Measurements from ENCODE around the gene ASIC2.
"Not testable (repeated sequence)": the region's sequence is repeated elsewhere in the genome, so short reads cannot be mapped to it uniquely, and the experiment has no call there.

The ASIC2 gene

DNA sequence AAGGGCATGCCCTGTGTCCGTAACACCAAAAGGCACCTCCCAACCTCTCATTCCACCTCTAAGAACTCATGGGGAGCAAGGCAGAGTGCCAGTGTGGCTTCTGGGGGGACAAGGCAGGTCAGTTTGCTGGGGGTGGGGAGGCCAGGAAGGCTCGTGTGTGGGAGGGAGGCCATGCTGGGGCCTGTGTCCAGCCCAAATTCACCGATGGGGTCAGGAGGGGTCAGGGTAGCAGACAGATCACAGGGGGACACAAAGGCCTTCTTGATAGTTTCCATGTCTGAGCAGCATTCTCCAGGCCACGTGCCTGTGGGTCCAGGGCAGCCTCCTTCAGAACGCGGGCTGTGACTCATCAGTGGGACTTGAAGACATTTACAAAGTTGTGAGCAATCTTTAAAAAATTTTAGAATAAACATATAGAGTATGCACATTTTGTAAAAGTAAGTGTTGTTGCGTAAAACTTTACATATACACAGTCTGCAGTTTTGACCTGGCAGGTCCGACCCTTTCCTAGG, 280.5 kb downstream of the ASIC2 start:
- Mint-ChIP-seq H3K9me3 (no peaks in the 10 kb centered on the region), H3K36me3 (ENCODE audit: low read depth) (no peaks in the 10 kb centered on the region), H3K27ac (no peak overlapping the region)

DNA sequence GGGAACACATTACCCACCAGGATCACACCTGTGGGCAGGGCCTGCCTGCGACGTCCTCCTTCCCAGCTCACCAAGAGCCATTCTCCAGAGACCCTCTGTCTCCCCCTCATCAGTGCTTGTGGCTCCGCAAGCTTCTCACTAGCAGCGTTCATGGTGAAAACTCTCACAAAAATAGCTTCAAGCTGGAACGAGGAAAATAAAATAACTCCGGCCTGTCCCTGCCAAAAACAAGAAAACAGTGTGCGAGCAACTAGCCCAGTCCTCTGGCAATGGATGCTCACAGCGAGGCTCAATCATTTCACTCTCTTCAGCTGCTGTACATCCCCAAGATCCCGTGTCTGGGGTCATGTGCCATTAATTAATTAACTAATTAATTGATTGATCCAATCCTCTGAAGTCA, 283.5 kb downstream of the ASIC2 start:
- no peaks in the 10 kb centered on the region for H3K9me3 Mint-ChIP-seq

More for the DNA sequence above, 280.5 kb downstream of the ASIC2 start:
- Mint-ChIP-seq H3K4me3 (no peak overlapping the region), H3K4me1 (ENCODE audit: low read depth) (no peaks in the 10 kb centered on the region), H3K27me3 (peaks cover 2% of the 10 kb centered on the region)
- no peak for DNase-seq

GRCh38 chr17:33007186-33007585, 285.9 kb downstream of the ASIC2 start:
- no peaks in the 10 kb centered on the region for H3K9me3 Mint-ChIP-seq
- H3K27me3 Mint-ChIP-seq, result peaks cover 4% of the 10 kb centered on the region
- H3K4me3 Mint-ChIP-seq, result no peak overlapping the region
- no peaks in the 10 kb centered on the region for H3K4me1 Mint-ChIP-seq (ENCODE audit: low read depth)
- H3K27ac Mint-ChIP-seq, result no peak overlapping the region
- DNase-seq, result no peak
- no peaks in the 10 kb centered on the region for H3K36me3 Mint-ChIP-seq (ENCODE audit: low read depth)

More for the DNA sequence above, 283.5 kb downstream of the ASIC2 start:
- no peaks in the 10 kb centered on the region for H3K4me1 Mint-ChIP-seq (ENCODE audit: low read depth)
- H3K27ac Mint-ChIP-seq, result no peak overlapping the region
- no peaks in the 10 kb centered on the region for H3K27me3 Mint-ChIP-seq
- no peak for DNase-seq
- H3K4me3 Mint-ChIP-seq, result no peak overlapping the region
- H3K36me3 Mint-ChIP-seq (ENCODE audit: low read depth), result no peaks in the 10 kb centered on the region

- H3K4me3 Mint-ChIP-seq, result no peak overlapping the region
These were observed 290.8 kb downstream of the ASIC2 start for GRCh38 chr17:33002246-33002645.

GRCh38 chr17:32998887-32999228, 294.2 kb downstream of the ASIC2 start:
- no peak overlapping the region for H3K27ac Mint-ChIP-seq
- no peak for DNase-seq
- H3K4me3 Mint-ChIP-seq, result no peak overlapping the region
- no peaks in the 10 kb centered on the region for H3K36me3 Mint-ChIP-seq (ENCODE audit: low read depth)
- peaks cover 31% of the 10 kb centered on the region for H3K27me3 Mint-ChIP-seq
- no peaks in the 10 kb centered on the region for H3K9me3 Mint-ChIP-seq
- H3K4me1 Mint-ChIP-seq (ENCODE audit: low read depth), result peaks cover 5% of the 10 kb centered on the region

More at GRCh38 chr17:33002246-33002645, 290.8 kb downstream of the ASIC2 start:
- H3K27ac Mint-ChIP-seq, result no peak overlapping the region
- no peaks in the 10 kb centered on the region for H3K36me3 Mint-ChIP-seq (ENCODE audit: low read depth)
- peaks cover 5% of the 10 kb centered on the region for H3K4me1 Mint-ChIP-seq (ENCODE audit: low read depth)
- DNase-seq, result no peak
- no peaks in the 10 kb centered on the region for H3K9me3 Mint-ChIP-seq
- H3K27me3 Mint-ChIP-seq, result peaks cover 27% of the 10 kb centered on the region

DNA sequence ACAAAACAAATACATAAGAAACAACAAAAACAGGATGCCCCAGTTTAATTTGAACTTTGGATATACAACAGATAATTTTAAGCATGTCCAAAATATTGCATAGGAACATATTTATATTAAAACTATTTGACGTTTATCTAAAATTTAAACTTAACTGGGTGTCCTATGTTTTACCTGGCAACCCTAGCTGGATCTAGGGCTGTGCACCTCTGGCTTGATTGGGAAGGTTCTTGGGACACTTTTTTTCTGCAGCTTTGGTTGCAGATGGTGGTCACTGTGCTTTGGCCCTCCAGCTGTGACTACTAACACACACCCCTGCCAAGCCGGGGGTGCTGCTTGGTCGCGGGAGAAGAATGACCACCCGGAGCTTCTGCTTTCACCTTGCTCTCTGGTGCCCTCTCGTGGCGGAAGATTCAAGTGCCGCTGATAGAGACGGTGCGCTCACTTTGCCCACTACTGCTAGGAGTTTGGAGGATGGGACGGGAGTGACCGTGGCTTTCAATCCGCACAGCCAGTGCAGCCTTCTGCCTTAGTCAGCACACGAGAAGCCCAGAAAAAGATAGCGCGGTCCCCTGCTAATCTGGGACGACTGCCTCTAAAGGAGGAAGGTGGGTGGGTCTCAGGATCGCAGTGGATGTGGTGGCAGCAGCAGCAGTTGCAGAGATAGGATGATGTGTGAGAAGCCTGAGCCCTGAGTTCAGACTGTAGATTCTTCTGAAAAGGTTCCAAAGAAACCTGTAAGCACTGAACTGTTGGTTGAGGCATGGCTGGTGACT, 294.8 kb downstream of the ASIC2 start:
- Mint-ChIP-seq H3K27ac (no peak overlapping the region), H3K4me1 (ENCODE audit: low read depth) (peaks cover 5% of the 10 kb centered on the region), H3K9me3 (no peaks in the 10 kb centered on the region), H3K4me3 (no peak overlapping the region), H3K36me3 (ENCODE audit: low read depth) (no peaks in the 10 kb centered on the region), H3K27me3 (peaks cover 31% of the 10 kb centered on the region)
- DNase-seq, result peak; percentile 81

- peaks cover 40% of the 10 kb centered on the region for H3K27me3 Mint-ChIP-seq
- peaks cover 5% of the 10 kb centered on the region for H3K4me1 Mint-ChIP-seq (ENCODE audit: low read depth)
- H3K36me3 Mint-ChIP-seq (ENCODE audit: low read depth), result no peaks in the 10 kb centered on the region
- H3K4me3 Mint-ChIP-seq, result no peak overlapping the region
- DNase-seq, result no peak
- no peaks in the 10 kb centered on the region for H3K9me3 Mint-ChIP-seq
- no peak overlapping the region for H3K27ac Mint-ChIP-seq
These were observed 297.6 kb downstream of the ASIC2 start for GRCh38 chr17:32995416-32996045.

GRCh38 chr17:32993977-32994376, 299.1 kb downstream of the ASIC2 start:
- Mint-ChIP-seq H3K36me3 (ENCODE audit: low read depth) (no peaks in the 10 kb centered on the region), H3K27ac (no peak overlapping the region), H3K4me3 (no peak overlapping the region), H3K27me3 (peaks cover 35% of the 10 kb centered on the region), H3K4me1 (ENCODE audit: low read depth) (peaks cover 5% of the 10 kb centered on the region), H3K9me3 (peaks cover 4% of the 10 kb centered on the region)
- no peak for DNase-seq

DNA sequence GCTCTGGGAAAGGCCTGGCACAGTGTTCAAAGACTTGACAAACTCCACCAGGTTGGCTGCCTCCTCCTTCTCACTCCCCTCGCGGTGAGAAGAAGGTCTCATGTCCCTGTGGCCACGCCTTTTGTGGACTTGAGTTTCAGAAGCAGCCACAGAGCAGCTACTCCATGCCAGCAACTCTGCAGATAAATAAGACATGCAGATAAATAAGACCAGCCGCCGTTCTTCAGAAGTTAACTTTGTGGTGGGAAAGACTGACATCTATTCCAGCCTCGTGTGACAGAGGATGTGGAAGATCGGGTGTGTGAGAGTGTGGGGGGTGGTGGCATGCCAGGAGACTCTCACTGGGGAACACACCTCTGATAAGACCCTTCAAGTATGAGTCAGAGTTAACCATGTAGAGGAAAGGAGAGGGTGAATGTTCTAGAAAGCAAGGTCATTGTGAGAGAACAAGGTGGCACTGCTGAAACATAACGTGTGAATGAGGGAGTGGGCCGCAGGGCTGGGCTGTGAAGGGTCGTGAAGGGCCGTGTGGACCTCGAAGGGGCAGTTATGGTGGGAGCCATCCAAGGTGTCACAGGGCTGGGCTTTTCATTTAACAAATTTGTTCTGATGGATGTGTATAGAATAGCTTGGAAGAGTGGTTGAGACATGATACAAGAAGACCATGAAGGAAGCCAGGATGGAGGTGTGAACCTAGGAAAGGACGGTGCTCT, 300.6 kb downstream of the ASIC2 start:
- H3K27ac Mint-ChIP-seq, result no peak overlapping the region
- DNase-seq, result no peak
- peaks cover 24% of the 10 kb centered on the region for H3K27me3 Mint-ChIP-seq
- H3K9me3 Mint-ChIP-seq, result peaks cover 13% of the 10 kb centered on the region
- H3K36me3 Mint-ChIP-seq (ENCODE audit: low read depth), result no peaks in the 10 kb centered on the region
- H3K4me1 Mint-ChIP-seq (ENCODE audit: low read depth), result no peaks in the 10 kb centered on the region
- no peak overlapping the region for H3K4me3 Mint-ChIP-seq

DNA sequence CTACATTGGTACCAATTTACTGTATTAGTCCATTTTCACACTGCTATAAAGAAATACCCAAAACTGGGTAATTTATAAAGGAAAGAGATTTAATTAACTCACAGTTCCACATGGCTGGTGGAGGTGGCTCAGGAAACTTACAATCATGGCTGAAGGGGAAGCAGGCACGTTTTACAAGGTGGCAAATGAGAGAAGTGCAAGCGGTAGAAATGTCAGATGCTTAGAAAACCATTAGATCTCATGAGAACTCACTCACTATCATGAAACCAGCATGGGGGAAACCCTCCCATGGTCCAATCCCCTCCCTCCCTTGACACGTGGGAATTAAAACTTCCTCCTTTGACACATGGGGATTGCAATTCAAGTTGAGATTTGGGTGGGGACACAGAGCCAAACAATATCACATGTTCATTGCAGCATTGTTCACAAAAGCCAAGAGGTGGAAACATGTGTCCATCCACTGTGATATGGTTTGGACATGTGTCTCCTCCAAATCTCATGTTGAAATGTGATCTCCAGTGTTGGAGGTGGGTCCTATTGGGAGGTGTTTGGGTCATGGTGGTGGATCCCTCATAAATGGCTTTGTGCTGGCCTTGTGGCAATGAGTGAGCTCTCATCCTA, 304.5 kb downstream of the ASIC2 start:
- no peak for DNase-seq
- Mint-ChIP-seq H3K27me3 (peaks cover 26% of the 10 kb centered on the region), H3K9me3 (peaks cover 15% of the 10 kb centered on the region), H3K4me3 (no peak overlapping the region), H3K4me1 (ENCODE audit: low read depth) (no peaks in the 10 kb centered on the region), H3K27ac (no peak overlapping the region), H3K36me3 (ENCODE audit: low read depth) (no peaks in the 10 kb centered on the region)

DNA sequence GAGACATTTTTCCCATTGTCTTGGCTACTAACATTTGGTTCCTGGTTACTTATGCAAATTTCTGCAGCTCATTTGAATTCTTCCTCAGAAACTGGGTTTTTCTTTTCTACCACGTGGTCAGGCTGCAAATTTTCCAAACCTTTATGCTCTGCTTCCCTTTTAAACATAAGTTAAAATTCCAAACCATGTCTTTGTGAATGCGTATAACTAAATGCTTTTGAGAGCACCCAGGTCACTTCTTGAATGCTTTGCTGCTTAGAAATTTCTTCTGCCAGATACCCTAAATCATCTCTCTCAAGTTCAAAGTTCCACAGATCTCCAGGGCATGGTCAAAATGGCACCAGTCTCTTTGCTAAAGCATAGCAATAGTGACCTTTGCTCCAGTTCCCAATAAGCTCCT, 305.2 kb downstream of the ASIC2 start:
- Mint-ChIP-seq H3K9me3 (peaks cover 15% of the 10 kb centered on the region), H3K27me3 (peaks cover 27% of the 10 kb centered on the region)
- DNase-seq; H3K4me1 Mint-ChIP-seq (ENCODE audit: low read depth); H3K27ac Mint-ChIP-seq; H3K36me3 Mint-ChIP-seq (ENCODE audit: low read depth); H3K4me3 Mint-ChIP-seq: not testable (repeated sequence)

- not testable (repeated sequence) for H3K4me3 Mint-ChIP-seq; H3K36me3 Mint-ChIP-seq (ENCODE audit: low read depth); H3K4me1 Mint-ChIP-seq (ENCODE audit: low read depth); DNase-seq; H3K27ac Mint-ChIP-seq
- Mint-ChIP-seq H3K9me3 (peaks cover 15% of the 10 kb centered on the region), H3K27me3 (peaks cover 30% of the 10 kb centered on the region)
These were observed 305.7 kb downstream of the ASIC2 start for GRCh38 chr17:32987453-32987805.

- Mint-ChIP-seq H3K27me3 (peaks cover 30% of the 10 kb centered on the region), H3K27ac (no peak overlapping the region), H3K36me3 (ENCODE audit: low read depth) (no peaks in the 10 kb centered on the region), H3K4me3 (no peak overlapping the region), H3K9me3 (peaks cover 23% of the 10 kb centered on the region), H3K4me1 (ENCODE audit: low read depth) (no peaks in the 10 kb centered on the region)
- DNase-seq, result no peak
These were observed 307.9 kb downstream of the ASIC2 start for GRCh38 chr17:32985050-32985756.

DNA sequence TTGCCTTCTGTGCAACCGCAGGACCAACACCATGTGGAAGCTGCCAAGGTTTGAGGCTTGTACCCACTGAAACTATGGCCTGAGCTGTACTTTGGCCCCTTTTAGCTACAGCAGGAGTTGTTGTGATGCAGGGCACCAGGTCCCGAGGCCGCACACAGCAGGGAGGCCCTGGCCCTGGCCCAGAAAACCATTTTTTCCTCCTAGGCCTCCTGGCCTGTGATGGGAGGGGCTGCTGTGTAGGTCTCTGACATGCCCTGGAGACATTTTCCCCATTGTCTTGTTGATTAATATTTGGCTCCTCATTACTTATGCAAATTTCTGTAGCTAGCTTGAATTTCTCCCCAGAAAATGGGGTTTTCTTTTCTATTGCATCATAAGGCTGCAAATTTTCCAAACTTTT, 311.5 kb downstream of the ASIC2 start:
- not testable (repeated sequence) for H3K36me3 Mint-ChIP-seq (ENCODE audit: low read depth); DNase-seq; H3K9me3 Mint-ChIP-seq; H3K4me1 Mint-ChIP-seq (ENCODE audit: low read depth); H3K27ac Mint-ChIP-seq; H3K4me3 Mint-ChIP-seq
- peaks cover 30% of the 10 kb centered on the region for H3K27me3 Mint-ChIP-seq
